ENCODE results near the gene HCN2. TPM values are rescaled to one million over a fixed set of nuclear protein-coding genes. Genes with fewer than 3 reads are reported as not detected.

HCN2 gene
- total RNA-seq, 1 donor from 2014 or later = 0.52 TPM

DNA sequence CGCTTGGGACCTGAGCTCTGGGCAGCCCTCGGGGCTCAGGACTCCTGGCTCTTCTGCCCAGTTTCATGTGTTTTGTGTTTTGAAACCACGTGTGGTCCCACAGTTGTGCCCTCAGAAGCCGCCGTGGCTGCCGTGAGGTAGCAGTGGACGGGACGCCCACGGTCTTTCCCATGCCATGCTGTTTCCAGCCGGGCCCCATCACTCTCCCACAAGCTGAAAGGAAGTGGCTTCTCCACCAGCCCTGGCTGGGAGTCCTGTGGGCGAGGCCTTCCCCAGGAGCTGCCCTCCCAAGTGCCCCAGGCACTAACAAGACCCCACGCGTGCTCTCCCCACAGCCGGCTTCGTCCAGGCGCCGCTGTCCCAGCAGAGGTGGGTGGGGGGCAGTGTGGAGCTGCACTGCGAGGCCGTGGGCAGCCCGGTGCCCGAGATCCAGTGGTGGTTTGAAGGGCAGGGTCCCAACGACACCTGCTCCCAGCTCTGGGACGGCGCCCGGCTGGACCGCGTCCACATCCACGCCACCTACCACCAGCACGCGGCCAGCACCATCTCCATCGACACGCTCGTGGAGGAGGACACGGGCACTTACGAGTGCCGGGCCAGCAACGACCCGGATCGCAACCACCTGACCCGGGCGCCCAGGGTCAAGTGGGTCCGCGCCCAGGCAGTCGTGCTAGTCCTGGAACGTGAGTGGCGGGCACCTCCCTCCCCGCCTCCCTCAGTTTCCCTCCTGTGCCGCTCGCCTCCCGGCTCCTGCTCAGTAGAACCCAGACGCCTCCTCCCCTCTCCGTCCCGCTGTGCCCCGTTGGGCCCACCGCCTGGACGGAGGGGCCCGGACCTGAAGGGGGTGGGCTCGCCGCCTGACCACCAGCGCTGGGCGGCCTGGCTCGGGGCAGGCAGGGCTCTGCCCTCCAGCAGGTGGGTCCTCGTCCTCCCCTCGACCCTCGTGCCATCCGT lies 12.0 kb upstream of the HCN2 start:
- no peak for TF ChIP-seq CTCF (IDR thresholded peaks at IDR 0.05)
- Histone ChIP-seq H3K4me3 (no peak overlapping the region), H3K9me3 (no peaks in the 10 kb centered on the region), H3K36me3 (peaks cover 29% of the 10 kb centered on the region), H3K27me3 (no peaks in the 10 kb centered on the region), H3K27ac (no peak overlapping the region), H3K4me1 (peaks cover 38% of the 10 kb centered on the region)
- intact Hi-C loops (cut with DNase I) = no loop called here
- ATAC-seq (no peak), DNase-seq (no peak)

DNA sequence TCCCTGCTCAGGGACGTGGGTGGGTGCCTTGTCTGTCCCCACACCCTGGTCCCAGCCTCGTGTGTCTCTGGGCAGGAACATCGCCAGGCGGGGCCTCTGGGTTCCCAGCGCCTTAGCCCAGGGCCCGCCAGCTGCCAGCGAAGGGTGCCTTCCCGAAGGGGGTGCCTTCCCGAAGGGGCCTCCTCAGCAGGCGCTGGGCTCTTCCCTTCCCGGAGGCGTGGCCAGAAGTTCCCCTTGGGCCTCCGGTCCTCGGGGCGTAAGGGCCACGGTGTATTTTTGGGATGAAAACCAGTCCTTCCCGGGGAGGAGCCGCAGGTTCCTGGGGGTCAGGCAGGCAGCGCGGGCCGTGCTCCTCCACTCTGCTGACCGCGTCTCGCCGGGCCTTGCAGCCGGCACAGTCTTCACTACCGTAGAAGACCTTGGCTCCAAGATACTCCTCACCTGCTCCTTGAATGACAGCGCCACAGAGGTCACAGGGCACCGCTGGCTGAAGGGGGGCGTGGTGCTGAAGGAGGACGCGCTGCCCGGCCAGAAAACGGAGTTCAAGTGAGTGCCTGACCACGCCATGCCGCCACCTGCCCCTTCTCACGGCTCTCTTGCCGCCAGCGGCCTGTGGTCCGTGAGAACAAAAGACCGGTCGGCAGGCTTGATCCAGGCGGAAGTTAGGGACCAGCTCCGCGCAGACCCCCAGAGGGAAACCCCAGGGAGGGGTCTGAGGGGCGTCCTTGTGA lies 10.4 kb upstream of the HCN2 start:
- peaks cover 37% of the 10 kb centered on the region for H3K36me3 ChIP-seq
- H3K27me3 ChIP-seq = no peaks in the 10 kb centered on the region
- ATAC-seq (no peak), DNase-seq (no peak)
- H3K27ac ChIP-seq = no peak overlapping the region
- intact Hi-C loops (cut with DNase I) = no loop called here
- no peak overlapping the region for H3K4me3 ChIP-seq
- H3K9me3 ChIP-seq = no peaks in the 10 kb centered on the region
- TF ChIP-seq CTCF (IDR thresholded peaks at IDR 0.05) = no peak
- peaks cover 30% of the 10 kb centered on the region for H3K4me1 ChIP-seq

GRCh38 chr19:579842-580155 lies 9.9 kb upstream of the HCN2 start:
- intact Hi-C loops (cut with DNase I) = loop anchor here (5.0 kb wide), 1 partner anchor 153 kb away; no protein-coding TSS in a partner anchor
- H3K4me3 ChIP-seq = no peak overlapping the region
- no peak for TF ChIP-seq CTCF (IDR thresholded peaks at IDR 0.05)
- DNase-seq (no peak), ATAC-seq (no peak)
- no peak overlapping the region for H3K27ac ChIP-seq
- H3K27me3 ChIP-seq = no peaks in the 10 kb centered on the region
- H3K4me1 ChIP-seq = peaks cover 25% of the 10 kb centered on the region
- H3K36me3 ChIP-seq = peaks cover 37% of the 10 kb centered on the region
- no peaks in the 10 kb centered on the region for H3K9me3 ChIP-seq

GRCh38 chr19:580274-580835 lies 9.3 kb upstream of the HCN2 start:
- no peak for TF ChIP-seq CTCF (IDR thresholded peaks at IDR 0.05)
- ATAC-seq (no peak), DNase-seq (no peak)
- Histone ChIP-seq H3K9me3 (no peaks in the 10 kb centered on the region), H3K36me3 (peaks cover 37% of the 10 kb centered on the region), H3K4me3 (no peak overlapping the region), H3K27me3 (no peaks in the 10 kb centered on the region), H3K27ac (no peak overlapping the region), H3K4me1 (peaks cover 20% of the 10 kb centered on the region)
- intact Hi-C loops (cut with DNase I) = loop anchor here (5.0 kb wide), 1 partner anchor 152 kb away; no protein-coding TSS in a partner anchor

DNA sequence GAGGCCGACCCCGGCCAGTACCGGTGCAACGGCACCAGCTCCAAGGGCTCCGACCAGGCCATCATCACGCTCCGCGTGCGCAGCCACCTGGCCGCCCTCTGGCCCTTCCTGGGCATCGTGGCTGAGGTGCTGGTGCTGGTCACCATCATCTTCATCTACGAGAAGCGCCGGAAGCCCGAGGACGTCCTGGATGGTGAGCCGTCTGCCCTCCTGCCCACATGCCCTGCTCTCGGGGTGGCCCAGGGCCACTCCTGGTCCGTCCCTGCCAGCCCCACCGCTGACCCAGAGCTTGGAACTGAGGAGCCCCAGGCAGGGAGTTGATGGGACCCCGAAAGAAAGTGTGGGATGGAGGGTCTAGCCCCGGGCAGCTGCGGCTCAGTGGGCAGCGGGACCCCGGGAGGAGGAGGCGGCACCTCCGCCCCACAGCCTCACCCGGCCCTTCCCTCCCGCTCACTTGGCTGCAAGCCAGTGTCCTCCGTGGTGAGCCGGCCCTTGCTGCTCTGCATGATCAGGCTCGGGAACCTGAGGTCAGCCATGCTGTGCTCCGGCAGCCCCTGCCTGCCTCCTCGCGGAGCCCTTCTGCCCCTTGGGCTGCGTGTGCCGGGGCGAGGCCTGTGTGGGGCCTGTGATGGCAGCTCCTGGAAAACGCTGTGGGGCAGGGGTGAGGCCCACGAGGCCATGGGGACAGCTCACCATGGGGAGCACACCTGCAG lies 8.1 kb upstream of the HCN2 start:
- DNase-seq (no peak), ATAC-seq (no peak)
- intact Hi-C loops (cut with DNase I) = loop anchor here (5.0 kb wide), 1 partner anchor 151 kb away; no protein-coding TSS in a partner anchor
- Histone ChIP-seq H3K27ac (no peak overlapping the region), H3K4me1 (peaks cover 8% of the 10 kb centered on the region), H3K36me3 (peaks cover 37% of the 10 kb centered on the region), H3K27me3 (no peaks in the 10 kb centered on the region), H3K9me3 (no peaks in the 10 kb centered on the region), H3K4me3 (no peak overlapping the region)
- no peak for TF ChIP-seq CTCF (IDR thresholded peaks at IDR 0.05)

Measured in upper lobe of right lung (tissue), 1 donor.